GM11168 (cell line): ENCODE data around the gene FSTL4.

Experiments used
- in situ Hi-C: fragments of 300-500 bp; cut with MboI; formaldehyde crosslinking; loops from one replicate; pipeline ENCODE4 v1.12.0; 2022; ENCODE audit warnings: low sequenced_read_pairs; ENCODE audit not compliant: unreplicated experiment

Gene FSTL4

GRCh38 chr5:133415506-133415905 lies 196.8 kb downstream of the FSTL4 start:
- in situ Hi-C loops = no loop called here

- in situ Hi-C loops = no loop called here
Observed at GRCh38 chr5:133412661-133413060, 199.7 kb downstream of the FSTL4 start.

- in situ Hi-C loops = no loop called here
Observed at GRCh38 chr5:133410335-133410828, 202.0 kb downstream of the FSTL4 start.

GRCh38 chr5:133409210-133409674 lies 203.1 kb downstream of the FSTL4 start:
- in situ Hi-C loops = no loop called here

- in situ Hi-C loops = no loop called here
Observed at GRCh38 chr5:133408322-133408721, 204.0 kb downstream of the FSTL4 start.

GRCh38 chr5:133406977-133407632 lies 205.2 kb downstream of the FSTL4 start:
- in situ Hi-C loops = no loop called here

GRCh38 chr5:133406208-133406976 lies 205.9 kb downstream of the FSTL4 start:
- in situ Hi-C loops = no loop called here

GRCh38 chr5:133405275-133406034 lies 206.9 kb downstream of the FSTL4 start:
- in situ Hi-C loops = no loop called here

- in situ Hi-C loops = no loop called here
Observed at GRCh38 chr5:133404724-133405123, 207.6 kb downstream of the FSTL4 start.

- in situ Hi-C loops = no loop called here
Observed at GRCh38 chr5:133403741-133404364, 208.5 kb downstream of the FSTL4 start.

GRCh38 chr5:133402775-133403174 lies 209.6 kb downstream of the FSTL4 start:
- in situ Hi-C loops = no loop called here

GRCh38 chr5:133401731-133402347 lies 210.5 kb downstream of the FSTL4 start:
- in situ Hi-C loops = no loop called here

GRCh38 chr5:133400831-133401351 lies 211.4 kb downstream of the FSTL4 start:
- in situ Hi-C loops = no loop called here

GRCh38 chr5:133400120-133400519 lies 212.2 kb downstream of the FSTL4 start:
- in situ Hi-C loops = no loop called here

GRCh38 chr5:133399247-133399891 lies 213.0 kb downstream of the FSTL4 start:
- in situ Hi-C loops = no loop called here

GRCh38 chr5:133398646-133399101 lies 213.7 kb downstream of the FSTL4 start:
- in situ Hi-C loops = no loop called here

GRCh38 chr5:133397990-133398645 lies 214.2 kb downstream of the FSTL4 start:
- in situ Hi-C loops = no loop called here

- in situ Hi-C loops = no loop called here
Observed at GRCh38 chr5:133397348-133397747, 215.0 kb downstream of the FSTL4 start.

GRCh38 chr5:133396814-133397213 lies 215.5 kb downstream of the FSTL4 start:
- in situ Hi-C loops = no loop called here
